ENCODE measurements around the gene HAP1.
"Not testable (repeated sequence)": the region's sequence is repeated elsewhere in the genome, so short reads cannot be mapped to it uniquely, and the experiment has no call there.

The HAP1 gene

GRCh38 chr17:41734139-41734948, at the start of gene HAP1:
Gene HAP1 (minus strand): TSS chr17:41734643. CDS start chr17:41734634, 9 bp downstream.
- DNase-seq = peak; percentile 54

- no peak for DNase-seq
Measured at GRCh38 chr17:41782142-41782541, 47.7 kb upstream of the HAP1 start.

GRCh38 chr17:41781404-41782110, 47.1 kb upstream of the HAP1 start:
- DNase-seq = no peak

GRCh38 chr17:41779954-41780353, 45.5 kb upstream of the HAP1 start:
- no peak for DNase-seq

- peak; percentile 88 for DNase-seq
Measured at GRCh38 chr17:41777574-41778188, 43.2 kb upstream of the HAP1 start.

GRCh38 chr17:41777157-41777573, 42.7 kb upstream of the HAP1 start:
- no peak for DNase-seq

- DNase-seq = not testable (repeated sequence)
Measured at GRCh38 chr17:41776262-41776900, 41.9 kb upstream of the HAP1 start.

GRCh38 chr17:41775394-41776226, 41.2 kb upstream of the HAP1 start:
- no peak for DNase-seq

- DNase-seq = no peak
Measured at GRCh38 chr17:41773731-41774193, 39.3 kb upstream of the HAP1 start.

GRCh38 chr17:41773190-41773588, 38.7 kb upstream of the HAP1 start:
- DNase-seq = peak; percentile 61

GRCh38 chr17:41772586-41773189, 38.2 kb upstream of the HAP1 start:
- DNase-seq = no peak

GRCh38 chr17:41772218-41772585, 37.8 kb upstream of the HAP1 start:
- no peak for DNase-seq

GRCh38 chr17:41771389-41772206, 37.2 kb upstream of the HAP1 start:
- no peak for DNase-seq

- DNase-seq = no peak
Measured at GRCh38 chr17:41769985-41770384, 35.5 kb upstream of the HAP1 start.

- no peak for DNase-seq
Measured at GRCh38 chr17:41769346-41769862, 35.0 kb upstream of the HAP1 start.

- no peak for DNase-seq
Measured at GRCh38 chr17:41768682-41769288, 34.3 kb upstream of the HAP1 start.

GRCh38 chr17:41767324-41768042, 33.0 kb upstream of the HAP1 start:
- DNase-seq = no peak

GRCh38 chr17:41766135-41766534, 31.7 kb upstream of the HAP1 start:
- no peak for DNase-seq

- no peak for DNase-seq
Measured at GRCh38 chr17:41763327-41763726, 28.9 kb upstream of the HAP1 start.
